Adipose tissue (tissue), 3 donors: ENCODE data around the gene ABCD3. TPM values are rescaled to one million over a fixed set of nuclear protein-coding genes. Genes with fewer than 3 reads are reported as not detected.
"Not testable (repeated sequence)": the region's sequence is repeated elsewhere in the genome, so short reads cannot be mapped to it uniquely, and the experiment has no call there.

Experiments used
- H3K27ac ChIP-seq: one replicate; pipeline ENCODE4 v1.5.1; 2013; ENCODE audit warnings: low read depth, low read length
- WGBS, 3 donors: extraction: QIAGEN DNeasy Blood & Tissue Kit; methylation state at CpG; one replicate each; pipeline ENCODE4 v1.1.7; 2013; 5-methylcytosine and 5-hydroxymethylcytosine counted together
- polyA plus RNA-seq, 3 donors: library from polyadenylated mRNA; stranded (reverse); fragments of 200-250 nt; gene quantifications; one replicate each; pipeline ENCODE4 v1.2.3, GENCODE V29; 2013
- donor health status: healthy with polysubstance abuse.
- donor health status: Bipolar disorder and iron deficiency.
- donor health status: healthy.

ABCD3 gene
- polyA plus RNA-seq, 3 donors, result 12.0 to 15.6 (median 14.2) TPM

GRCh38 chr1:94408104-94408830 lies 9.9 kb upstream of the ABCD3 start:
- H3K27ac ChIP-seq, result no peak overlapping the region
- WGBS, 3 donors, result 87 to 91% (median 89%) methylated on average over 6 to 8 of the region's 8 CpGs

- H3K27ac ChIP-seq, result no peak overlapping the region
- 27 to 64% (median 40%) methylated on average over 1 of the region's 1 CpG for WGBS, 3 donors
Measured at GRCh38 chr1:94411237-94411636, 7.0 kb upstream of the ABCD3 start.

- H3K27ac ChIP-seq, result no peak overlapping the region
- 56 to 96% (median 72%) methylated on average over 2 of the region's 2 CpGs for WGBS, 3 donors
Measured at GRCh38 chr1:94413311-94413710, 4.9 kb upstream of the ABCD3 start.

- WGBS, 3 donors, result 25 to 40% (median 35%) methylated on average over 15 of the region's 15 CpGs
- no peak overlapping the region for H3K27ac ChIP-seq
Measured at GRCh38 chr1:94416901-94417727, 1.1 kb upstream of the ABCD3 start.

GRCh38 chr1:94417728-94417977 lies 536 bp upstream of the ABCD3 start:
- whole genome bisulfite sequencing, 3 donors, result 1 to 9% (median 3%) methylated on average over 9 of the region's 9 CpGs

GRCh38 chr1:94418664-94419655 lies 771 bp downstream of the ABCD3 start:
- WGBS, 3 donors, result 1 to 5% (median 4%) methylated on average over 52 of the region's 52 CpGs
- no peak overlapping the region for H3K27ac ChIP-seq

More at GRCh38 chr1:94417728-94417977, 536 bp upstream of the ABCD3 start:
- H3K27ac ChIP-seq, result no peak overlapping the region

GRCh38 chr1:94422115-94422820 lies 4.1 kb downstream of the ABCD3 start:
- H3K27ac ChIP-seq, result no peak overlapping the region
- 58 to 91% (median 89%) methylated on average over 8 of the region's 8 CpGs for WGBS, 3 donors

- WGBS, 3 donors, result 9 to 19% (median 12%) methylated on average over 4 of the region's 4 CpGs
- H3K27ac ChIP-seq, result no peak overlapping the region
Measured at GRCh38 chr1:94425821-94426484, 7.8 kb downstream of the ABCD3 start.

- WGBS, 3 donors, result 48 to 89% (median 83%) methylated on average over 9 of the region's 9 CpGs
Measured at GRCh38 chr1:94426485-94426870, 8.3 kb downstream of the ABCD3 start.

GRCh38 chr1:94428441-94428840 lies 10.3 kb downstream of the ABCD3 start:
- 67 to 89% (median 87%) methylated on average over 5 of the region's 5 CpGs for WGBS, 3 donors
- no peak overlapping the region for H3K27ac ChIP-seq

More at GRCh38 chr1:94426485-94426870, 8.3 kb downstream of the ABCD3 start:
- not testable (repeated sequence) for H3K27ac ChIP-seq

- H3K27ac ChIP-seq, result not testable (repeated sequence)
- 84 to 97% (median 93%) methylated on average over 3 of the region's 3 CpGs for WGBS, 3 donors
Measured at GRCh38 chr1:94428927-94429528, 10.8 kb downstream of the ABCD3 start.

GRCh38 chr1:94430066-94430465 lies 11.9 kb downstream of the ABCD3 start:
- not testable (repeated sequence) for H3K27ac ChIP-seq
- WGBS, 3 donors, result 82 to 86% (median 84%) methylated on average over 1 of the region's 1 CpG

- WGBS, 3 donors, result 86 to 97% (median 96%) methylated on average over 2 of the region's 2 CpGs
- no peak overlapping the region for H3K27ac ChIP-seq
Measured at GRCh38 chr1:94433866-94434265, 15.7 kb downstream of the ABCD3 start.

- WGBS, 3 donors, result 89 to 98% (median 92%) methylated on average over 2 of the region's 2 CpGs
- H3K27ac ChIP-seq, result no peak overlapping the region
Measured at GRCh38 chr1:94434365-94435045, 16.3 kb downstream of the ABCD3 start.

- H3K27ac ChIP-seq, result no peak overlapping the region
- WGBS, 3 donors, result 66 to 97% (median 87%) methylated on average over 2 of the region's 2 CpGs
Measured at GRCh38 chr1:94438692-94439276, 20.6 kb downstream of the ABCD3 start.

- 93 to 100% (median 96%) methylated on average over 1 of the region's 1 CpG for WGBS, 3 donors
- H3K27ac ChIP-seq, result no peak overlapping the region
Measured at GRCh38 chr1:94440088-94440487, 21.9 kb downstream of the ABCD3 start.
